Measurements from ENCODE around the gene PXT1.
"Not testable (repeated sequence)": the region's sequence is repeated elsewhere in the genome, so short reads cannot be mapped to it uniquely, and the experiment has no call there.

The PXT1 gene

DNA sequence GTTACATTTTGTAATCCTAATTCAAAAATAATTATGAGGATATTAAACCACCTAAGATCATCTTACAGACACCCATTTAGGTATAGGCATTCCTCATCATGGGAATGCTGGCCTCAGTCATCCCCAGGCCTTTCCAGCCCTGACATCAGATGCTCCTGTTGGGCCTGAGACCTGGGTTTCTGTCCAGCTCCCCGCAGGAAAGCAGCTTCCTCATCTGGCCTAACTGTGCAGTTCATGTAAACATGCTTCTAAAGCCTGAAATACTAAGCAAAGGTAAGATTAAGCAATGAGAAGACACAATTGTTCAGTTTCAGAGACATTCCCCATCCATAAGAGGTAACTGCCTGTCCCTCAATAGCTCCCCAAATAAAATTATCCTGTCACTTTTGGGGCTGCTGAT is 74.2 kb downstream of the PXT1 start:
- no peak for DNase-seq

DNA sequence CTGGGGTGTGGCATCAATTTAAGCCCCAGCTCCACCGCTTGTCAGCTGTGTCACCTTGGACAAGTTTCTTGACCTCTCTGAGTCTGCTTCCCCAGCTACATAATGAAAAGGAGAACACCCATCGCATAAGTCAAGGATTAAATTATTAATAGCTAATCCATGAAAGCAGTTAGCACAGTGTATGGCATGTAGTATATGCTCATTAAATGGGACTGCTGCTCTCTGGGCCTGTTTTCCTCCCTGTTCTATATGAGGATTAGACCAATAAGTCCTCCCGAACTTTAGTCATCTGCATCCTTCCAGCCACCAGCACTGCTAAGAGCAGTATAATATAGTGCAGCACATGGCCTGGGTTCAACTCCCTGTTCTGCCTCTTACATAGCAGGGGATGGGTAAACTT is 74.9 kb downstream of the PXT1 start:
- no peak for DNase-seq

DNA sequence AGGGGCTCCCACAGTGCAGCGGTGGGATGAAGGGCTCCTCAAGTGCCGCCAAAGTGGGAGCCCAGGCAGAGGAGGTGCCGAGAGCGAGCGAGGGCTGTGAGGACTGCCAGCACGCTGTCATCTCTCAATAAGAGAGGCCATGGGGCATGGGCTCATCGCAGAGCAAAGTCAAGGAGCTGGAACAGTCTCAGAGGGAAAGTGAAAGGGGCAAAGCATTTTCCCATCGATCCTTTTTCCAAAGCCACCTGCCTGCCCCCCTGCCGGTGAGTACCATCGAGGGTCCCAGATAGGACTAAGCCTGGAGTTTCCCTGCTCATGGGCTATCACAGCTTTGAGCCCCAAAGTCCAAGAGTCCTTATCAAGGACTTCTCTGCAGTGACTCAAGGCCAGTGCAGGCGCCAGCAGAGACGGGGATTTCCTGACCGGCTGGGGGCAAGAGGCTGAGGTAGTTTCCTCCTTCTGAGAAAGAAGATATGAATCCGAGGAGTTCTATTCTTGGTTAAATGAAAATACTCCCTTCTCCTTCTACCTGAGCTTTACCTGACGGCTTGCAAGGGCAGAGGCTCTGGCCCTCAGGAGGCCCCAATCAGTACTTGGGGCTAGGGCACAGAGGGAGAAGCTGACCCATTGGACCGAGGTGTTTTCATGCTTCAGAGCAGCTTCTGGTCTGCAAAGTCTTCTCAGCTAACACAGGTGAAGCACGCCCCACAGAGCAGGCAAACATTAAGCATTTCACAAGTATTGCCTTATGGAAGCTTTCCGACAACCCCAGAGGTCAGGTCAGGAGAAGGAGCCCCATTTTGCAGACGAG is 77.8 kb downstream of the PXT1 start:
- DNase-seq: peak; percentile 41

DNA sequence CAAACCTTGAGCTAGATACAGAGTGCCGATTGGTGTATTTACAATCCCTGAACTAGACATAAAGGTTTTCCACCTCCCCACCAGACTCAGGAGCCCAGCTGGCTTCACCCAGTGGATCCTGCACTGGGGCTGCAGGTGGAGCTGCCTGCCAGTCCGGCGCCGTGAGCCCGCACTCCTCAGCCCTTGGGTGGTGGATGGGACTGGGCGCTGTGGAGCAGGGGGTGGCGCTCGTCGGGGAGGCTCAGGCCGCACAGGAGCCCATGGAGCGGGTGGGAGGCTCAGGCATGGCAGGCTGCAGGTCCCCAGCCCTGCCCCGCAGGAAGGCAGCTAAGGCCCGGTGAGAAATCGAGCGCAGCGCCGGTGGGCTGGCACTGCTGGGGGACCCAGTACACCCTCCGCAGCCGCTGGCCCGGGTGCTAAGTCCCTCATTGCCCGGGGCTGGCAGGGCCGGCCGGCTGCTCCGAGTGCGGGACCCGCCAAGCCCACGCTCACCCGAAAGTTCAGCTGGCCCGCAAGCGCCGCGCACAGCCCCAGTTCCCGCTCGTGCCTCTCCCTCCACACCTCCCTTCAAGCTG is 78.5 kb downstream of the PXT1 start:
- DNase-seq: not testable (repeated sequence)

DNA sequence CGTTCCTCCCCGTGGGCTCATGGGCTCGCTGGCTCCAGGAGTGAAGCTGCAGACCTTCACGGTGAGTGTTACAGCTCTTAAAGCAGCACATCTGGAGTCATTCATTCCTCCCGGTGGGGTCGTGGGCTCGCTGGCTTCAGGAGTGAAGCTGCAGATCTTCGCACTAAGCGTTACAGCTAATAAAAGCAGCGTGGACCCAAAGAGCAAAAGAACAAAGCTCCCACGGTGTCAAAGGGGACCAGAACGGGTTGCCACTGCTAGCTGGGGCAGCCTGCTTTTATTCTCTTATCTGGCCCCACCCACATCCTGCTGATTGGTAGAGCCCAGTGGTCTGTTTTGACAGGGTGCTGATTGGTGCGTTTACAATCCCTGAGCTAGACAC is 79.3 kb downstream of the PXT1 start:
- not testable (repeated sequence) for DNase-seq

DNA sequence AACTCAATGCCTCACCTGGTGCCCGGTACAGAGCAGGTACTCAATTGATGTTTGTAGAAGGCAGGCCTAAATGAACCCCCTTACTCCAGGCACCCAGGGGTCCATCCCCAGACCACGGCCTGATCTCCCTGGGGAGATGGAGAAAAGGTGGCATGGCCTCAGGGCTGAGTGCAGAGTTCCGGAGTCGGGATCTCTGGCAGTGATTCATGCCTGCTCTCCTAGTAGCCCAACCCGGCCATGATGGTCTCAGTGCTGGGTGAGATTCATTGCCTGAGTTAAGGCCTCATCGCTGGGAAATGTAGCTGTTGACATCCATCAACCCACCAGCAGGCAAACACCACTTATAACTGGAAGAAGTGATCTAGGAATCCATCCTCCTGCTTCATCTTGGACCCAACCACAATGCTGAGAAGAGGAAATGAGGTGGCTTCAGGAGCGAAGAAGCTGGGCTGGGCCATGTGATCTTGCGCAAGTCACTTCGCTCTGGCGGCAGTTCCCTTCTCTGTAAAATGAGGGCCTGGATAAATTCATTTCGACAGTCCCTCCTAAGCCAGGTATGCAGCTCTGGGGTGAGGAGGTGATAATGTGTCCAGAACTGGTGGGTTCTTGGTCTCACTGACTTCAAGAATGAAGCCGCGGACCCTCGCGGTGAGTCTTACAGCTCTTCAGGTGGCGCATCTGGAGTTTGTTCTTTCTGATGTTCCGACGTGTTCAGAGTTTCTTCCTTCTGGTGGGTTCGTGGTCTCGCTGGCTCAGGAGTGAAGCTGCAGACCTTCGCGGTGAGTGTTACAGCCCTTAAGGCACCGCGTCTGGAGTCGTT is 79.9 kb downstream of the PXT1 start:
- no peak for DNase-seq

DNA sequence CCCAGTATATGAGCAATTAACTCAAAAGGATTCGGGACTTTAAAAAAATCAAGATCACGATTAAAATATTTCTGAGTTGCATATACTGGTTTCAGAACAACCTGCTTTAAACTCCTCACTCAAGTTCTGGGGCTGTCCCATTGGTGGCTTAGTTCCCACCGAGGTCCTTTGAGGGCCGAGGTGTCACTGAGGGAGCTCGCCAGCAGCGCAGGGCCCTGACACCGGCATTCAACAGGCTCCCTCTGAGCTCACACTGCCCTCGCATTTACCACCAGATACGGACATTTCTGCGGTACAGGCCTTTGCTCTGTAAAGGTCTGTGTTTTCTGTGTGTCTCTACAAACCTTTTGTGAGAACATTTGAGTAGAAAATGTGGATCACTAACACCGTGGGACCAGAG is 81.6 kb downstream of the PXT1 start:
- no peak for DNase-seq

DNA sequence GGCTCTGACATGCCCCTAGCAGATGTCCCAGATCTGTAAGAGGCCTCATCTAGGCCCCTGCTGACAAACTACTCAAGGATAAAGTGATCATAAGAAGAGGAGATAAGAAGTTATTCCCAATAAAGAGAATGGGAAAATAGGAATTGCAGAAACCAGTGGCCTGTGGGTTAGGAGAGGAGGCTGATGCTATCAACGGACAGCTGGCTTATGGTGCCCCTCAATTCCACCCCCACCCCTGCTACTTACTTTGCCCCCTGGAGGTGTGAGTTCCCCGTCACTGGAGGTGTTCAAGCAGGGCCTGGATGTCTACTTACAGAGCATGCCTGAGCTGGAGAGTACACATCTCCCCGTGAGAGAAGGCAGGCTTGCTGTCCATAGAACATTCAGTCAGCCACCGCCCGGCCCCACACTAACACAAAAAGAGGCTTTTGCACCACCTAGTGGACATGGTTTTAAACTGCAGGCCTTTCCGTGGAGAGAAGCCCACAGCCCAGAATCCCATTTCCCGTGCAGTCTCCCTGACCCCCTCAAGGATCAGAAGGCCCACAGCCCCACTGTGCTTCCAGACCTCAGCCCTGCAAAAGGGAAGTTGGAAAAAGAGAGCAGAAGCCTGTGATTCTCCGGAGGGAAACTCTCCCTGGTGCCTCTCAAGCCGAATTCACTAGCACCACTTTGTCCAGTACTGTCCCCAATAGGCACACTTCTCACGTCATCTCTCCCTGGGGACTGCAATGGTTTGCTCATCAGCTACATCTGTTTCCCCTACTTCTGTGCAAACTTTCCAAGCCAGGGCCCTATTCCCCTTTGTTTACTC is 82.2 kb downstream of the PXT1 start:
- peak; percentile 66 for DNase-seq

DNA sequence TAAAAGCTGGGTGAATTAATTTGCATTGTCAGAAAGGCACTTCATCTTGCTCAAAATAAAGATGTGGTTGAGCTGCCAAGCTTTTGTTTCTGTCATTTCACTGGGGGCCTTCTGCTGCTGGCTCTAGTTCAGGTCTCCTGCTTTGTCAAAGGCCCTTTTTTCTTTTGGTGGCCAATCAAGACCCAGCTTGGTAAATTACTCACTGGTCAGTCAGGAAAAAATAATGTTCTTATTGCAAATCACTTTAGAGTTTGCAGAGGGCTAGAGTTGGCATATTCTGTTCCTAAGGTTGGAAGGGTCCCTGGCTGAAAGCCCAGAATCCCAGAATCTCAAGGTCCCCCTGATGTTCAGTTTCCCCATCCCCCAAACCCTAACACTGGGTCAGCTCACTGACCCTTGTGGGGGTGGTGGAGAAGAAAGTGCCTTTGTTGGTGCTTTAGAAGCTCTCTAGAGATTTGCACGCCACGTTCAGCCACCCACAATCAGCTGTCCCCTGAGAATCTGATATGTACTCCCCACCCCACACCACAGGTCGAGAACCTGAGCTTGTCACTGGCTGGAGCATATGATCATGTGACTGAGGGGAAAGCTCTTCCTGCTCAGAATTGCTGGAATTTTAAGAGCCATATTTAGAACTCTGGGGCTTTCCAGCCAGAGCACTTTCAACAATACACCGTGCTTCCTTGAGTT is 84.3 kb downstream of the PXT1 start:
- no peak for DNase-seq

DNA sequence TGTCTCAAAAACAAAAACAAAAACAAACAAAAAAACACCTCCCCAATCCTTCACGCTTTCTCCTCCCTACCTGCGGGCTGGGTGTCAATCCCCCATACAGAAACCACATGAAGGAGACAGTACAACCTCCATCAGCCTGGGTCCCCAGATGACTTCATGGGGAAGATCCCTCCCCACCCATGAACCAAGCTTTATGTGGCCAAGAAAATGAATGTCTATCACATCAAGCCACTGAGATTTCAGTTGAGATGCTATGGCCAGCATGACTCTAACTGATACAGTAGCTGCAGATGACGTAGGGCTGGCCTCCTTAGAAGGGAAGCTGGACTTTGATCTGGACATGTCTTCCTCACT is 84.8 kb downstream of the PXT1 start:
- no peak for DNase-seq

DNA sequence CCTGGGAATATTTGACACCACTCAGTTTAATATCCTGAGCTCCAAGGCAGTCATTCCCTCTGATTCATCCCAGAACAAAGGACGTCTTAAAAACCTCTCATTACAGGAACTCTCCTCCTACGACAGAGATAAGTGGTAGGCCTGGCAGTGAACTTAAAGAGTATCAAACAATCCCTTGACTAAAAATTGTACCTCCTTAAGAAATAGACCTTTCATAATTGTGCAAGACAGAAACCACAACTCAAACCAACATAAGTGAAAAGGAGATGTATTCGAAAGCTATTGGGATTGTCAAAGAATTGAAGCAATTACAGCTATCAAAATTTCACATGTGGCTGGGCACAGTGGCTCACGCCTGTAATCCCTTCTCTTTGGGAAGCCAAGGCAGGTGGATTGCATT is 86.8 kb downstream of the PXT1 start:
- DNase-seq: no peak

DNA sequence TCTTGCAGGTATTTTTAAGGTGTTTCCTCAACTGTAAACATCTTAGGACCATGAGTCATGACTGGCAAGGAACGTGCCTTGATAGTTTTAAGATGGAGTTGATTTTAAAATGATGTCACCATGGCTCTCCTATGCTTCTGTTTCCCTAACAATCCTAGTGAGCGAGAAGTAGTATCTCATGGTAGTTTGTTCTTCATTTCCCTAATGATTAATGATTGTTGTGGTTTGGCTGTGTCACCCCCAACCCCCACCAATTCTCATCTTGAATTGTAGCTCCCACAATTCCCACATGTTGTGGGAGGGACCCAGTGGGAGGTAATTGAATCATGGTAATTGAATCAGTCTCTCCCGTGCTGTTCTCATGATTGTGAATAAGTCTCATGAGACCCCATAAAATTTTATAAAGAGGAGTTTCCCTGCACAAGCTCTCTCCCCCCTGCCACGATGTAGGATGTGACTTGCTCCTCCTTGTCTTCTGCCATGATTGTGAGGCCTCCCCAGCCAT is 89.2 kb downstream of the PXT1 start:
- DNase-seq: no peak

DNA sequence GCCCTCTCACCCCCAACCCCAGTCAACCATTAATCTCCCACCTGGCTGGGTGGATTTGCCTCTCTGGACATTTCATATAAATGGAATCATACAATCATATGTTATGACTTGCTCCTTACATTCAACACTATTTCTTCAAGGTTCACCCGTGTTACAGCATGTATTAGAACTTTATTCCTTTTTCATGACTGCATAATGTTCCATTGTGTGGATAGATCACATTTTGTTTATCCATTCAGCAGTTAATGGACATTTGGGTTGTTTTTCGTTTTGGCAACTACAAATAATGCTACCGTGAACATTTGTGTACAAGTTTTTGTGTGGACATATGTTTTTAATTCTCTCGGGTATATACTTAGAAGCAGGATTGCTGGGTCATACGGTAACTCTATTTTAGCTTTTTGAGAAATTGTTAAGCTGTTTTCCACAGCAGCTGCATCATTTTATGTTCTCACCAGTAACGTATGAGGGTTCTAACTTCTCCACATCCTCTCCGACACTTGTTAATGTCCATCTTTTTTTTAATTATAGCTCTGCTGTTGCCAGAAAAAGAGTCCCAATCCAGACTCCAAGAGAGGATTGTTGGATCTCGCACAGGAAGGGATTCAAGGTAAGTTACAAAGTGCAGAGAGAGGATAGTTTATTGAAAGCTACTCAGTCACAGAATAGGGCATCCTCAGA is 90.0 kb downstream of the PXT1 start:
- no peak for DNase-seq

DNA sequence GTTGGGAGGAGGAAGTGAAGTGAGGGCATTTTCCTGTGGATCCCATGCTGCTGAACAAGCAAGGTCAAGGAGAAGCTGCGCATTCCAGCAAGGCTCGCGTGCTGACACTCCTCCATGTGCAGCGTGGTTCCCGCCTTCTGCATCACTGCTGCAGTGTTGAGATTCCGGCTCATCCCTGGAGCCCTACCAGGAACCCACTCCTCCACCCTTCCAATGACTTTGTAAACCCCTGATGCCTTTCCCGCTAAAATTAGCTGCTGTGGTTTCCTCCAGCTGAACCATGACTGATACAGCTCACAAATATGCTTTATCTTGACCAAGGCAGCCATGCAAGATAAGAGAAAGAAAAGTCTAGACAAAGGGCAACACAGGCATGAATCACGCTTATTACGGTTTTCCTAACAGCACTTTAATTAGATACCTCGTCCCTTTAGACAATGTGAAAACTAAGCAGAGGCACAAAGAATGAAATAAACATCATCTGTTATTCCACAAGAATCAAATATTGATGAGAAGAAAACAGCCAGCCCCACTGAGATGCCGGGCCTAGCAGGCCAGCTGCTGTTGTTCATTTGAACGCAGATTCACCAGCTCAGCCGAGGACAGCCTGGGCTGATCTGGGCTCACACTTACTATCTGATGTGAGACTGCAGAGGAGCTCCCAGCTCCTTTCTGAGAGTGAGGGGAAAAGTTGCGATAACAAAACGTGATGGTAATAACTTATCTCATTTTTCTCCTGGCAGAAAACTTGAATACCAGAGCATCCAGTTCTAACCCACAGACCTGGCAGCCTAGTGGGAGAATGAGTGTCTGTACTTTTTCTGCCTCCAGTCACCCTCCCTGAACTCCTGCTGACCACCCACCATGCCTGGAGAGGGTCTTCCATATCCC is 91.7 kb downstream of the PXT1 start:
- no peak for DNase-seq

DNA sequence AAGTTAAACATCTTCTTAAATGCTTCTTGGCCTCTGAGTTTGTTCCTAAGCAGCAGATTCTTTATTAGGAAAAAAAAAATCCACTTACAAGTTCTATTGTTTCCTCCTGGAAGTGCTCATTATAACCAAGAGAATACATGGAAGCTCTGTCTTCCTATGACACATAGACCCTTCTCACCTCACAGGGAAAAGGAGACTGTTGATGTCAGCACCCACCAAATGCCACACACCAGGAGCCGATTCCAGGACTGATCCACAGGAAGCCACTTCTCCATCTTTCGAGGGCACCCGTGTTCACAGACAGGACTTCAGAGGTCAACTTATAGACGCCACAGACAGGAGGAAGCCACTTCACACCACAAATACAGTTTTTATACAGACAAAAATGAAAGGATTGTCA is 92.6 kb downstream of the PXT1 start:
- DNase-seq: no peak

DNA sequence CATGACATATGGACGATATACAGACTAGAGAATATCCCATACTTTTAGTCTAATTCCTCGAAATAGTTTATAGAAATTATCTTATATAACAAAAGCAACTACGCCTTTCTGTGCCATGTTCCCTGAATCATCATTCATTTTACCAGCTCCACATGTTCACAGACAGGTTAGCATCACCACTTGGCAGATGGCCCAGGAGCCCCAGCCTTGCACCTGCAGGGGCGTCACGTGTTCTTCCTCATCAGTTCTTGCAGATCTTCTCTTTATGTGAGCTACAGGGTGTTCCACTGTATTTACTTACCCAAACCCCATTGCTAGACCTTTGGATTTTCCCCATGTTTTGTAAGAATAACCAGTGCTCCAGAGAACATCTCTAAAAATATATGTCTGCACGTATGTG is 93.4 kb downstream of the PXT1 start:
- no peak for DNase-seq

DNA sequence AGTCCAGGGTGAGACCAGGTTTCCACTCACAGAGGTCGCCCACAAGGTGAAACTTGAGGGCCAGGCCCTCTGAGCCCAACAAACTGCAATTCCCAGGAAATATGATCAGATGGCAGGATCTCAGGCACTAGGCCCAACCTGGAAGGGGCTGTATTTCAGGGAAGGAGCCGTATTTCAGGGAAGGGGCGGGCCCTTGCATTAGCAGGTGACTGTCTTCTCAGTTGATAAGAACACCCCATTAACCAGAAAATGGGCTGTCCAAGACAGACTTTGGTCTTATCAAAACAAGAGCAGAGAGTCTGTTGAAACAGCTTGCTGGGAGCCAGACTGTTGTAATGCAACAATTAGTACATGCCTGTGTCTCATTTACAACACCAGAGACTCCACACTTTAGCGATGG is 95.0 kb downstream of the PXT1 start:
- DNase-seq: no peak

DNA sequence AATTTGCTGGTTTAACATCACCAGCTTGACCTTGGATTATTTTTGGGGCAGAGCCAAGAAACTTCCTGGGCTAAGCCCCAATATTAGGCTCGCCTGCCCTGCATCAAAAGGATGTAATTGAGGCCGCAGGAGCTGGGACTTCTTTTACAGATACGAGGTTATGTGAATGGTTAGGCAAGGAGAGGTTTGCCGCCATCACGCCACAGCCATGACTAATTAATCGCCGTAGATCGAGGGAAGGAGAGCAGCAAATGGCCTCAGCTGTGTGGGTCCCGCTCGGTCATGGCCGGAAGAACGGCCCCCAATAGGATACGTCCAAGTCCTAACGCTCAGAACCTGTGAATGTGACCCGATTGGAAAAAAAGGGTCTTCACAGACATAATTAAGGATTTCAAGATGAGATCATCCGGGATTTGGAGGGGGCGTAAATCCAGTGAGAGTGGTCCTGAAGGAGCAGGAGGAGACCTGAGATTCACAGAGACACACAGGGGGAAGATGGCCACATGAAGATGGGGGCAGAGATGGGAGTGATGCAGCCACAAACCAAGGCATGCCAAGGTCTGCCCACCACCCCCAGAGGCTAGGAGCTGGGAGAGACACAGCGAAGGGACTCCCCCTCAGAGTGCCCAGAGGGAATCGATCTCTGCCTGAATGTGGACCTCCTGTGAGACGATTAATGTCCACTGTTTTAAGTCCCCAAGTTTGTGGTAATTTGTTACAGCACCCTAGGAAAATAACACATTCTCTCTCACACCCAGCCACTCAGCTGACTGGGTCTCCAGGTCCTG is 96.0 kb downstream of the PXT1 start:
- DNase-seq: no peak

DNA sequence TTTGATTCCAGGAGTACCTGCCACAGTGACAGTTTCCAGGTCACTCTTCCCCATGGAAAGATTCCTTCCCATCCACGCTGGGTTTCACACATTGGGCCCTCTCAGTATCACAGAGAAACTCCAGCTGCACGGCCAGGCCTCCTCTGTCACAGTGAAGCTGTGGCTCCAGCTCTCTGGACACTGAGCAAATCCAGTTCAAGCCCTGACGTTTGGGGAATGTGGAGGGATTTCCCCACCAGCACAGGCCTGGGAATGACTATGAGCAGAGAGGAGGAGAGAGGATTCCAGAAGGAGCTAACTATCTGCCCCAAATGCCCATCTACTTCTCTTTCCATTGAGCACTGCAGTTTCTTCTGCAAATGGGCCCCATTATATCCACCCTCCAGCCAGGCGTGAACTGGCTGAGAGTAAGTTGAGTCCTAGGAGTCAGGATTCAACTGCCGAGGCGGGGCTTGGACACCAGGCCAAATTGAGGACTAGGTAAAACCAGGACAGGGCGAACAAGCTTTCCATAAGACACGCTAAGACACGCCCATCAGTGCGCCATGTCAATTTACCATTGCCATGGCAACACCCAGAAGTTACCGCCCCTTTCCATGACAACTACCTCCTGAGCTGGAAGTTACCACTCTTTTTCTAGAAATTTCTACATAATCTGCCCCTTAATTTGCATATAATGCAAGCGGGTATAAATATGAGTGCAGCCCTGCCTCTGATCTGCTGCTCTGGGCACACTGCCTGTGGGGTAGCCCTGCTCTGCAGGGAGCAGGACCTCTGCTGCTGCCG is 96.8 kb downstream of the PXT1 start:
- DNase-seq: no peak

Data from activated CD4-positive, CD25-positive, alpha-beta regulatory T cell treated with anti-CD3 and anti-CD28 coated beads, Interleukin-2, amount 50 U/mL, for 72 hours (primary cell).